H1 (cell line): ENCODE measurements around the gene GPC1. TPM values are rescaled to one million over a fixed set of nuclear protein-coding genes. Genes with fewer than 3 reads are reported as not detected.

ENCODE experiments used
- CTCF ChIA-PET: fragments of 300-600 bp; sonication (Branson Sonifier 250); formaldehyde crosslinking; loops from one replicate; lab custom pipeline; 2021; ENCODE audit not compliant: partially characterized antibody; lab: Charles Lee
- POLR2A ChIA-PET: fragments of 300-600 bp; sonication (Branson Sonifier 250); formaldehyde crosslinking; loops from one replicate; lab custom pipeline; 2021; ENCODE audit warnings: inconsistent platforms; ENCODE audit not compliant: partially characterized antibody; lab: Charles Lee
- DNase-seq, 2 experiments: peaks; one replicate each; pipeline versions ENCODE4 v3.0.0 to v3.0.0-alpha.2; 2010 to 2022; ENCODE audit warnings: low spot score in 2 of 2, low read depth in 1 of 2, mixed read lengths in 1 of 2
- FAIRE-seq: peaks from 2 replicates; lab custom pipeline; 2011; peaks lifted over from hg19 to GRCh38; lab: Jason Lieb, UNC
- H2AFZ ChIP-seq: 2 replicates; pipeline ENCODE4 v1.8.1; 2012; ENCODE audit warnings: low read length, inconsistent platforms
- H2AK5ac ChIP-seq: 2 replicates; pipeline ENCODE4 v1.6.1; 2013; ENCODE audit warnings: low read depth, low read length
- H2BK120ac ChIP-seq: replicated peaks from 2 replicates; pipeline ENCODE3; 2013; ENCODE audit warnings: low read depth, low read length, inconsistent platforms
- H2BK12ac ChIP-seq: 2 replicates; pipeline ENCODE4 v1.6.1; 2013; ENCODE audit warnings: low read depth, low read length
- H2BK15ac ChIP-seq: 2 replicates; pipeline ENCODE4 v1.6.1; 2013; ENCODE audit warnings: low read length
- H2BK20ac ChIP-seq: 2 replicates; pipeline ENCODE4 v1.6.1; 2013; ENCODE audit warnings: low read length
- H2BK5ac ChIP-seq: 2 replicates; pipeline ENCODE4 v1.6.1; 2013; ENCODE audit warnings: low read depth, low read length
- H3K14ac ChIP-seq: 2 replicates; pipeline ENCODE4 v1.6.1; 2013; ENCODE audit warnings: inconsistent platforms; ENCODE audit not compliant: insufficient read length
- H3K18ac ChIP-seq: 2 replicates; pipeline ENCODE4 v1.6.1; 2013; ENCODE audit warnings: low read length; ENCODE audit errors: extremely low read depth
- H3K23ac ChIP-seq: 2 replicates; pipeline ENCODE4 v1.6.1; 2013; ENCODE audit warnings: inconsistent platforms; ENCODE audit not compliant: insufficient read length
- H3K23me2 ChIP-seq: 2 replicates; pipeline ENCODE4 v1.6.1; 2013; ENCODE audit warnings: low read depth, low read length
- H3K27ac ChIP-seq: 2 replicates; pipeline ENCODE4 v1.6.1; 2011; ENCODE audit warnings: low read depth, low read length, inconsistent platforms
- H3K27me3 ChIP-seq, 4 experiments: replicated peaks in 1 of 4; 1 replicate in 1 of 4; 2 replicates in 3 of 4; pipeline versions ENCODE4 v1.6.1 to v1.8.1; 2011 to 2013; ENCODE audit warnings: low read length in 3 of 4, mild to moderate bottlenecking in 3 of 4, inconsistent platforms in 2 of 4, mixed read lengths in 2 of 4, moderate library complexity in 1 of 4; ENCODE audit not compliant: control insufficient read depth in 3 of 4, insufficient read depth in 3 of 4; ENCODE audit errors: extremely low read depth in 1 of 4
- H3K36me3 ChIP-seq, 4 experiments: 2 replicates each; pipeline versions ENCODE4 v1.6.1 to v1.8.1; 2011 to 2013; ENCODE audit warnings: mild to moderate bottlenecking in 4 of 4, low read length in 3 of 4, moderate library complexity in 2 of 4, control low read depth in 1 of 4, inconsistent platforms in 1 of 4; ENCODE audit not compliant: insufficient read depth in 4 of 4, control insufficient read depth in 2 of 4
- H3K4ac ChIP-seq: replicated peaks from 2 replicates; pipeline ENCODE3; 2013; ENCODE audit warnings: low read length, low read depth, mixed read lengths, inconsistent platforms; ENCODE audit not compliant: insufficient read length
- H3K4me1 ChIP-seq, 4 experiments: replicated peaks in 1 of 4; 1 replicate in 1 of 4; 2 replicates in 3 of 4; pipeline versions ENCODE4 v1.6.1 to v1.8.1; 2011 to 2013; ENCODE audit warnings: low read length in 3 of 4, inconsistent platforms in 2 of 4, mixed read lengths in 1 of 4; ENCODE audit not compliant: insufficient read depth in 4 of 4, control insufficient read depth in 3 of 4
- H3K4me2 ChIP-seq, 2 experiments: 2 replicates each; pipeline versions ENCODE4 v1.6.1 to v1.8.1; 2011 to 2013; ENCODE audit warnings: low read depth in 2 of 2, low read length in 2 of 2, control low read depth in 1 of 2, inconsistent platforms in 1 of 2, mild to moderate bottlenecking in 1 of 2; ENCODE audit not compliant: insufficient read depth in 1 of 2
- H3K4me3 ChIP-seq, 4 experiments: fragments of 200-600, 300-600 bp in 1 of 4; sonication (generic), shearing (Covaris generic), sonication (Bioruptor Twin) in 1 of 4; 2 replicates each; pipeline versions ENCODE4 v1.5.1 to v1.8.1; 2011 to 2016; ENCODE audit warnings: low read length in 4 of 4, low read depth in 3 of 4, control low read depth in 2 of 4, inconsistent platforms in 2 of 4, mild to moderate bottlenecking in 2 of 4, mixed read lengths in 1 of 4, moderate library complexity in 1 of 4; ENCODE audit not compliant: insufficient read depth in 2 of 4; ENCODE audit errors: extremely low read depth in 1 of 4
- H3K56ac ChIP-seq: replicated peaks from 2 replicates; pipeline ENCODE3; 2013; ENCODE audit warnings: low read depth, mild to moderate bottlenecking, mixed read lengths, low read length, inconsistent platforms; ENCODE audit not compliant: insufficient read length
- H3K79me1 ChIP-seq: 2 replicates; pipeline ENCODE4 v1.6.1; 2013; ENCODE audit warnings: low read depth, low read length, control low read depth
- H3K79me2 ChIP-seq, 2 experiments: 2 replicates each; pipeline versions ENCODE4 v1.6.1 to v1.8.1; 2012 to 2013; ENCODE audit warnings: low read length in 2 of 2, mild to moderate bottlenecking in 2 of 2, inconsistent platforms in 1 of 2; ENCODE audit not compliant: insufficient read depth in 2 of 2, control insufficient read depth in 1 of 2
- H3K9ac ChIP-seq, 4 experiments: replicated peaks in 1 of 4; 1 replicate in 1 of 4; 2 replicates in 3 of 4; pipeline versions ENCODE4 v1.6.1 to v1.8.1; 2011 to 2013; ENCODE audit warnings: low read depth in 3 of 4, low read length in 3 of 4, control low read depth in 2 of 4, mild to moderate bottlenecking in 2 of 4, moderate library complexity in 2 of 4, inconsistent platforms in 1 of 4; ENCODE audit errors: extremely low read depth in 1 of 4
- H3K9me3 ChIP-seq, 2 experiments: 2 replicates each; pipeline versions ENCODE4 v1.6.1 to v1.8.1; 2012 to 2013; ENCODE audit warnings: mild to moderate bottlenecking in 2 of 2, moderate library complexity in 2 of 2, control low read depth in 1 of 2, inconsistent platforms in 1 of 2, low read depth in 1 of 2, low read length in 1 of 2, mixed read lengths in 1 of 2; ENCODE audit not compliant: insufficient read depth in 2 of 2
- H4K20me1 ChIP-seq, 2 experiments: replicated peaks in 1 of 2; 2 replicates each; pipeline versions ENCODE3 to v1.8.1; 2011 to 2013; ENCODE audit warnings: inconsistent platforms in 2 of 2, low read length in 2 of 2, mild to moderate bottlenecking in 1 of 2; ENCODE audit not compliant: insufficient read depth in 2 of 2, control insufficient read depth in 1 of 2
- H4K5ac ChIP-seq: 2 replicates; pipeline ENCODE4 v1.6.1; 2013; ENCODE audit warnings: low read length, low read depth, mixed read lengths, inconsistent platforms; ENCODE audit not compliant: insufficient read length
- H4K8ac ChIP-seq: 2 replicates; pipeline ENCODE4 v1.8.0; 2013; ENCODE audit warnings: mild to moderate bottlenecking, moderate library complexity, low read length, inconsistent platforms; ENCODE audit not compliant: insufficient read depth; ENCODE audit errors: extremely low read depth
- H4K91ac ChIP-seq: replicated peaks from 2 replicates; pipeline ENCODE3; 2013; ENCODE audit warnings: low read length, mixed read lengths, inconsistent platforms; ENCODE audit not compliant: insufficient read length
- ASH2L ChIP-seq: fragments of 200-600, 300-600 bp; sonication (generic); IDR thresholded peaks from one replicate; pipeline ENCODE4 v1.7.1; 2017; ENCODE audit warnings: low read length
- BCL11A ChIP-seq, 2 experiments: IDR thresholded peaks; one replicate each; pipeline ENCODE4 v1.6.1; 2011; ENCODE audit warnings: low read depth in 2 of 2, low read length in 2 of 2, mild to moderate bottlenecking in 2 of 2
- CBX8 ChIP-seq: fragments of 300-800, 300-1000 bp; sonication (generic); IDR thresholded peaks from 2 replicates; pipeline ENCODE4 v1.7.1; 2016; ENCODE audit warnings: low read depth, low read length, borderline replicate concordance
- GABPA ChIP-seq: IDR thresholded peaks from 2 replicates; pipeline ENCODE4 v1.6.1; 2011; ENCODE audit warnings: mild to moderate bottlenecking, low read length, moderate library complexity, borderline replicate concordance; ENCODE audit not compliant: insufficient read depth
- GTF2F1 ChIP-seq: IDR thresholded peaks from 2 replicates; pipeline ENCODE4 v1.6.1; 2012; ENCODE audit warnings: low read depth, low read length, improper control_type of control experiment, borderline replicate concordance
- JUND ChIP-seq: IDR thresholded peaks from 2 replicates; pipeline ENCODE4 v1.6.1; 2011; ENCODE audit warnings: mild to moderate bottlenecking, improper control_type of control experiment, low read length
- KDM4A ChIP-seq: IDR thresholded peaks from one replicate; pipeline ENCODE4 v1.7.1; 2012; ENCODE audit warnings: low read depth, mild to moderate bottlenecking, moderate library complexity, low read length, inconsistent platforms; ENCODE audit not compliant: severe bottlenecking
- POLR2A ChIP-seq, 2 experiments: IDR thresholded peaks; 1 replicate in 1 of 2; 2 replicates in 1 of 2; pipeline ENCODE4 v1.6.1; 2011; ENCODE audit warnings: low read depth in 2 of 2, low read length in 2 of 2, mild to moderate bottlenecking in 2 of 2; ENCODE audit errors: control extremely low read depth in 1 of 2
- RXRA ChIP-seq: IDR thresholded peaks from 2 replicates; pipeline ENCODE4 v1.6.1; 2011; ENCODE audit warnings: low read depth, mild to moderate bottlenecking, low read length, moderate library complexity; ENCODE audit not compliant: insufficient read depth
- SIN3A ChIP-seq, 2 experiments: IDR thresholded peaks in 1 of 2; conservative IDR thresholded peaks in 1 of 2; 2 replicates each; pipeline ENCODE4 v1.6.1; 2011 to 2012; ENCODE audit warnings: low read length in 2 of 2, improper control_type of control experiment in 1 of 2, low read depth in 1 of 2, mild to moderate bottlenecking in 1 of 2
- SP2 ChIP-seq: IDR thresholded peaks from 2 replicates; pipeline ENCODE4 v1.6.1; 2012; ENCODE audit warnings: mild to moderate bottlenecking, low read length, inconsistent platforms
- TBP ChIP-seq: IDR thresholded peaks from 2 replicates; pipeline ENCODE4 v1.6.1; 2011; ENCODE audit warnings: low read depth, low read length, improper control_type of control experiment
- TCF12 ChIP-seq: IDR thresholded peaks from 2 replicates; pipeline ENCODE4 v1.6.1; 2011; ENCODE audit warnings: low read depth, mild to moderate bottlenecking, low read length
- TEAD4 ChIP-seq: IDR thresholded peaks from 2 replicates; pipeline ENCODE4 v1.6.1; 2012; ENCODE audit warnings: low read depth, low read length, inconsistent platforms, mixed read lengths
- WGBS, 2 experiments: shearing (Covaris generic) in 1 of 2; methylation state at CpG; one replicate each; pipeline versions ENCODE4 v1.1.6 to v1.1.7; 2013 to 2015; ENCODE audit warnings: low lambda C conversion rate in 2 of 2, mixed read lengths in 2 of 2, inconsistent platforms in 1 of 2, low coverage in 1 of 2, missing lambda C conversion rate in 1 of 2; ENCODE audit not compliant: insufficient replicate concordance in 2 of 2, insufficient coverage in 1 of 2, insufficient read length in 1 of 2; ENCODE audit errors: extremely low coverage in 1 of 2, missing lambda C conversion rate in 1 of 2; 5-methylcytosine and 5-hydroxymethylcytosine counted together
- polyA plus RNA-seq, 7 experiments: library from polyadenylated mRNA; depleted of rRNA in 3 of 7; stranded (reverse) in 5 of 7; unstranded in 2 of 7; fragments of >200 nt in 5 of 7; fragments of 200-250 nt in 2 of 7; gene quantifications; 1 replicate in 5 of 7; 2 replicates in 1 of 7; 4 replicates in 1 of 7; pipeline versions ENCODE4 v1.2.1 to v1.2.3, GENCODE V29; 2011 to 2013; ENCODE audit warnings: missing spikeins in 2 of 7, mixed read lengths in 2 of 7
- total RNA-seq: library from RNA; stranded (reverse); fragmentation: NEBNext Ultra II Directional; extraction: Animal tissue kit (Norgen Biotek cat#: 25700); gene quantifications from 2 replicates; pipeline ENCODE4 v1.2.1, GENCODE V29; 2021
- TF ChIP-seq, protein P1 (sequence below): IDR thresholded peaks from 2 replicates; pipeline ENCODE4 v1.6.1; 2012; ENCODE audit warnings: inconsistent platforms

GPC1 gene
- total and polyA plus RNA-seq, 2 of the 8 experiments (the other 6 are each of a cell fraction or from before 2014, with no cell fraction given) = 21.9 to 28.3 TPM

DNA sequence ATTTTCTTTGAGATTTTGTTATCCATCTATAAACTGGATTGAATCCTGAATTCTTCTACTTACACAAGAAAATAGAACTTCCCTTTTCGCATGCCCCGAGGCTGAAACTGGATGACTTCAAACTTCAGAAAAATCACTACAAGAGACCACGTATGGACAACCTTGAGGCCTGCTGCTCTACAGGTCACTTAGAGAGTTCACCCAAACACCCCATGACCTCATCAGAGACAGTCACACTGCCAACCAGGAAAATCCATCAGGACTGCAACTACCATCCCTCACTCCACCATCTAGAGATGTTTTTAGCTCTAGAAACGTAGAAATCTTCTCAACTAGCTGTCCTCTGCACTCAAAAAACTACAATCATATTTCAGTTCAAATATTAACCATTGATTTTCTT lies 18.6 kb upstream of the GPC1 start:
- POLR2A ChIA-PET = no interaction called here
- no peak overlapping the region for H2BK12ac ChIP-seq
- TF ChIP-seq POLR2A (IDR thresholded peaks at IDR 0.05; ENCODE audit: control extremely low read depth in 1 of 2, low read depth in 2 of 2, low read length in 2 of 2) = no peak
- no peak for TF ChIP-seq TEAD4
- no peak for TF ChIP-seq JUND
- no peak for TF ChIP-seq CBX8
- no peak for TF ChIP-seq BCL11A (IDR thresholded peaks at IDR 0.05; ENCODE audit: low read depth in 2 of 2, low read length in 2 of 2)
- no peak for TF ChIP-seq SIN3A (conservative IDR thresholded peaks at IDR 0.05 in 1 of 2, IDR thresholded peaks at IDR 0.05 in 1 of 2; ENCODE audit: low read depth in 1 of 2, low read length in 2 of 2)
- TF ChIP-seq RXRA = no peak
- no peak for TF ChIP-seq TCF12
- TF ChIP-seq KDM4A = no peak
- no peak for TF ChIP-seq SP2
- TF ChIP-seq TBP = no peak
- no peak for TF ChIP-seq GTF2F1
- no peak for TF ChIP-seq ASH2L
- TF ChIP-seq, protein P1, sequence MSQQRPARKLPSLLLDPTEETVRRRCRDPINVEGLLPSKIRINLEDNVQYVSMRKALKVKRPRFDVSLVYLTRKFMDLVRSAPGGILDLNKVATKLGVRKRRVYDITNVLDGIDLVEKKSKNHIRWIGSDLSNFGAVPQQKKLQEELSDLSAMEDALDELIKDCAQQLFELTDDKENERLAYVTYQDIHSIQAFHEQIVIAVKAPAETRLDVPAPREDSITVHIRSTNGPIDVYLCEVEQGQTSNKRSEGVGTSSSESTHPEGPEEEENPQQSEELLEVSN = no peak
- no peak for TF ChIP-seq GABPA

More for the DNA sequence above, 18.6 kb upstream of the GPC1 start:
- Histone ChIP-seq H2AFZ (no peak overlapping the region), H4K8ac (no peak overlapping the region), H2BK5ac (no peak overlapping the region), H3K79me2 (no peaks in the 10 kb centered on the region), H4K20me1 (no peaks in the 10 kb centered on the region), H3K27me3 (no peaks in the 10 kb centered on the region), H3K9ac (no peak overlapping the region), H2AK5ac (no peak overlapping the region), H3K27ac (no peak overlapping the region), H3K9me3 (peaks cover 35 to 36% of the 10 kb centered on the region in 2 experiments), H2BK120ac (no peak overlapping the region), H3K14ac (no peak overlapping the region), H2BK15ac (no peak overlapping the region), H3K56ac (no peak overlapping the region), H3K4me1 (no peaks in the 10 kb centered on the region), H4K5ac (no peak overlapping the region), H3K4ac (no peak overlapping the region), H3K79me1 (no peaks in the 10 kb centered on the region), H4K91ac (no peak overlapping the region), H3K36me3 (no peaks in the 10 kb centered on the region), H3K4me3 (no peak overlapping the region), H3K18ac (no peak overlapping the region), H3K23me2 (no peaks in the 10 kb centered on the region), H3K23ac (no peak overlapping the region), H2BK20ac (no peak overlapping the region), H3K4me2 (no peak overlapping the region)
- FAIRE-seq = no peak
- DNase-seq = no peak
- 84% methylated on average over 4 of the region's 4 CpGs; no CpG with 5 or more reads in 1 of the 2 experiments for WGBS, 2 experiments
- CTCF ChIA-PET = no interaction called here
